SK-N-SH (cell line): ENCODE results near the gene CFAP44.

Experiments used
- ELF1 ChIP-seq: IDR thresholded peaks from 2 replicates; pipeline ENCODE4 v1.4.0; 2012
- EP300 ChIP-seq, 2 experiments: IDR thresholded peaks; 2 replicates each; pipeline versions ENCODE4 v1.4.0 to v1.6.1; 2012; ENCODE audit warnings: borderline replicate concordance in 1 of 2, low read depth in 1 of 2, low read length in 1 of 2
- EZH2phosphoT487 ChIP-seq: fragments of 200-600 bp; sonication (generic); IDR thresholded peaks from 2 replicates; pipeline ENCODE4 v1.6.1; 2017; ENCODE audit warnings: low read depth, mixed run types, mild to moderate bottlenecking, antibody characterized with exemption, moderate library complexity, borderline replicate concordance
- POLR2AphosphoS5 ChIP-seq: IDR thresholded peaks from 2 replicates; pipeline ENCODE4 v1.6.1; 2012; ENCODE audit warnings: low read depth, low read length
- SIN3A ChIP-seq: IDR thresholded peaks from 2 replicates; pipeline ENCODE4 v1.6.1; 2012; ENCODE audit warnings: low read depth, mild to moderate bottlenecking, low read length, moderate library complexity, borderline replicate concordance
- TF ChIP-seq, protein P1 (sequence below): fragments of 200-600 bp; sonication (generic); IDR thresholded peaks from 2 replicates; pipeline ENCODE4 v1.6.1; 2017; ENCODE audit warnings: antibody characterized with exemption, mild to moderate bottlenecking, moderate library complexity
- TF ChIP-seq, protein P2 (sequence below): IDR thresholded peaks from 2 replicates; pipeline ENCODE4; 2012
- TF ChIP-seq, protein P3 (sequence below): fragments of 150-350 bp; IDR thresholded peaks from 2 replicates; pipeline ENCODE4 v1.6.1; 2016; ENCODE audit warnings: mild to moderate bottlenecking, low read depth, low read length
- TF ChIP-seq, protein P4 (sequence below): IDR thresholded peaks from 2 replicates; pipeline ENCODE4 v1.4.0; 2012; ENCODE audit warnings: low read depth, borderline replicate concordance
- TF ChIP-seq, protein P5 (sequence below): fragments of 150-350 bp; IDR thresholded peaks from 2 replicates; pipeline ENCODE4 v1.6.1; 2017; ENCODE audit warnings: antibody characterized with exemption, low read length, low read depth, borderline replicate concordance

DNA sequence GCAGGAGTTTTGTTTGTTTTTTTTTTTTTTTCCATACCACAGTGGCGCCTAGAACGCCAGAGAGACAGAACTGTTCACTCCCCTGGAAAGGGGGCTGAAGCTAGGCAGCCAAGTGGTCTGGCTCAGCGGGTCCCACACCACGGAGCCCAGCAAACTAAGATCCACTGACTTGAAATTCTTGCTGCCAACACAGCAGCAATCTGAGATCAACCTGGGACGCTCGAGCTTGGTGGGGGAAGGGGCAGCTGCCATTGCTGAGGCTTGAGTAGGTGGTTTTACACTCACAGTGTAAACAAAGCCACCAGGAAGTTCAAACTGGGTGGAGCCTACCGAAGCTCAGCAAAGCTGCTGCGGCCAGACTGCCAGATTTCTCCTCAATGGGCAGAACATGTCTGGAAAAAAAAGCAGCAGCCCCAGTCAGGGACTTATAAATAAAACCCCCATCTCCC, 43.9 kb upstream of the CFAP44 start:
- TF ChIP-seq, protein P1, sequence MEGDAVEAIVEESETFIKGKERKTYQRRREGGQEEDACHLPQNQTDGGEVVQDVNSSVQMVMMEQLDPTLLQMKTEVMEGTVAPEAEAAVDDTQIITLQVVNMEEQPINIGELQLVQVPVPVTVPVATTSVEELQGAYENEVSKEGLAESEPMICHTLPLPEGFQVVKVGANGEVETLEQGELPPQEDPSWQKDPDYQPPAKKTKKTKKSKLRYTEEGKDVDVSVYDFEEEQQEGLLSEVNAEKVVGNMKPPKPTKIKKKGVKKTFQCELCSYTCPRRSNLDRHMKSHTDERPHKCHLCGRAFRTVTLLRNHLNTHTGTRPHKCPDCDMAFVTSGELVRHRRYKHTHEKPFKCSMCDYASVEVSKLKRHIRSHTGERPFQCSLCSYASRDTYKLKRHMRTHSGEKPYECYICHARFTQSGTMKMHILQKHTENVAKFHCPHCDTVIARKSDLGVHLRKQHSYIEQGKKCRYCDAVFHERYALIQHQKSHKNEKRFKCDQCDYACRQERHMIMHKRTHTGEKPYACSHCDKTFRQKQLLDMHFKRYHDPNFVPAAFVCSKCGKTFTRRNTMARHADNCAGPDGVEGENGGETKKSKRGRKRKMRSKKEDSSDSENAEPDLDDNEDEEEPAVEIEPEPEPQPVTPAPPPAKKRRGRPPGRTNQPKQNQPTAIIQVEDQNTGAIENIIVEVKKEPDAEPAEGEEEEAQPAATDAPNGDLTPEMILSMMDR: no peak
- TF ChIP-seq POLR2AphosphoS5: no peak
- TF ChIP-seq, protein P2, sequence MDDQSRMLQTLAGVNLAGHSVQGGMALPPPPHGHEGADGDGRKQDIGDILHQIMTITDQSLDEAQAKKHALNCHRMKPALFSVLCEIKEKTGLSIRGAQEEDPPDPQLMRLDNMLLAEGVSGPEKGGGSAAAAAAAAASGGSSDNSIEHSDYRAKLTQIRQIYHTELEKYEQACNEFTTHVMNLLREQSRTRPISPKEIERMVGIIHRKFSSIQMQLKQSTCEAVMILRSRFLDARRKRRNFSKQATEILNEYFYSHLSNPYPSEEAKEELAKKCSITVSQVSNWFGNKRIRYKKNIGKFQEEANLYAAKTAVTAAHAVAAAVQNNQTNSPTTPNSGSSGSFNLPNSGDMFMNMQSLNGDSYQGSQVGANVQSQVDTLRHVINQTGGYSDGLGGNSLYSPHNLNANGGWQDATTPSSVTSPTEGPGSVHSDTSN: no peak
- TF ChIP-seq, protein P3, sequence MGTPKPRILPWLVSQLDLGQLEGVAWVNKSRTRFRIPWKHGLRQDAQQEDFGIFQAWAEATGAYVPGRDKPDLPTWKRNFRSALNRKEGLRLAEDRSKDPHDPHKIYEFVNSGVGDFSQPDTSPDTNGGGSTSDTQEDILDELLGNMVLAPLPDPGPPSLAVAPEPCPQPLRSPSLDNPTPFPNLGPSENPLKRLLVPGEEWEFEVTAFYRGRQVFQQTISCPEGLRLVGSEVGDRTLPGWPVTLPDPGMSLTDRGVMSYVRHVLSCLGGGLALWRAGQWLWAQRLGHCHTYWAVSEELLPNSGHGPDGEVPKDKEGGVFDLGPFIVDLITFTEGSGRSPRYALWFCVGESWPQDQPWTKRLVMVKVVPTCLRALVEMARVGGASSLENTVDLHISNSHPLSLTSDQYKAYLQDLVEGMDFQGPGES: no peak
- TF ChIP-seq EZH2phosphoT487: no peak
- no peak for TF ChIP-seq EP300 (IDR thresholded peaks at IDR 0.05; ENCODE audit: borderline replicate concordance in 1 of 2, low read depth in 1 of 2, low read length in 1 of 2)
- TF ChIP-seq, protein P4, sequence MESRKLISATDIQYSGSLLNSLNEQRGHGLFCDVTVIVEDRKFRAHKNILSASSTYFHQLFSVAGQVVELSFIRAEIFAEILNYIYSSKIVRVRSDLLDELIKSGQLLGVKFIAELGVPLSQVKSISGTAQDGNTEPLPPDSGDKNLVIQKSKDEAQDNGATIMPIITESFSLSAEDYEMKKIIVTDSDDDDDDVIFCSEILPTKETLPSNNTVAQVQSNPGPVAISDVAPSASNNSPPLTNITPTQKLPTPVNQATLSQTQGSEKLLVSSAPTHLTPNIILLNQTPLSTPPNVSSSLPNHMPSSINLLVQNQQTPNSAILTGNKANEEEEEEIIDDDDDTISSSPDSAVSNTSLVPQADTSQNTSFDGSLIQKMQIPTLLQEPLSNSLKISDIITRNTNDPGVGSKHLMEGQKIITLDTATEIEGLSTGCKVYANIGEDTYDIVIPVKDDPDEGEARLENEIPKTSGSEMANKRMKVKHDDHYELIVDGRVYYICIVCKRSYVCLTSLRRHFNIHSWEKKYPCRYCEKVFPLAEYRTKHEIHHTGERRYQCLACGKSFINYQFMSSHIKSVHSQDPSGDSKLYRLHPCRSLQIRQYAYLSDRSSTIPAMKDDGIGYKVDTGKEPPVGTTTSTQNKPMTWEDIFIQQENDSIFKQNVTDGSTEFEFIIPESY: no peak
- TF ChIP-seq, protein P5, sequence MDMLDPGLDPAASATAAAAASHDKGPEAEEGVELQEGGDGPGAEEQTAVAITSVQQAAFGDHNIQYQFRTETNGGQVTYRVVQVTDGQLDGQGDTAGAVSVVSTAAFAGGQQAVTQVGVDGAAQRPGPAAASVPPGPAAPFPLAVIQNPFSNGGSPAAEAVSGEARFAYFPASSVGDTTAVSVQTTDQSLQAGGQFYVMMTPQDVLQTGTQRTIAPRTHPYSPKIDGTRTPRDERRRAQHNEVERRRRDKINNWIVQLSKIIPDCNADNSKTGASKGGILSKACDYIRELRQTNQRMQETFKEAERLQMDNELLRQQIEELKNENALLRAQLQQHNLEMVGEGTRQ: no peak
- no peak for TF ChIP-seq ELF1
- no peak for TF ChIP-seq SIN3A
